Measurements from ENCODE around the gene LIPE.

Gene LIPE, protein sequence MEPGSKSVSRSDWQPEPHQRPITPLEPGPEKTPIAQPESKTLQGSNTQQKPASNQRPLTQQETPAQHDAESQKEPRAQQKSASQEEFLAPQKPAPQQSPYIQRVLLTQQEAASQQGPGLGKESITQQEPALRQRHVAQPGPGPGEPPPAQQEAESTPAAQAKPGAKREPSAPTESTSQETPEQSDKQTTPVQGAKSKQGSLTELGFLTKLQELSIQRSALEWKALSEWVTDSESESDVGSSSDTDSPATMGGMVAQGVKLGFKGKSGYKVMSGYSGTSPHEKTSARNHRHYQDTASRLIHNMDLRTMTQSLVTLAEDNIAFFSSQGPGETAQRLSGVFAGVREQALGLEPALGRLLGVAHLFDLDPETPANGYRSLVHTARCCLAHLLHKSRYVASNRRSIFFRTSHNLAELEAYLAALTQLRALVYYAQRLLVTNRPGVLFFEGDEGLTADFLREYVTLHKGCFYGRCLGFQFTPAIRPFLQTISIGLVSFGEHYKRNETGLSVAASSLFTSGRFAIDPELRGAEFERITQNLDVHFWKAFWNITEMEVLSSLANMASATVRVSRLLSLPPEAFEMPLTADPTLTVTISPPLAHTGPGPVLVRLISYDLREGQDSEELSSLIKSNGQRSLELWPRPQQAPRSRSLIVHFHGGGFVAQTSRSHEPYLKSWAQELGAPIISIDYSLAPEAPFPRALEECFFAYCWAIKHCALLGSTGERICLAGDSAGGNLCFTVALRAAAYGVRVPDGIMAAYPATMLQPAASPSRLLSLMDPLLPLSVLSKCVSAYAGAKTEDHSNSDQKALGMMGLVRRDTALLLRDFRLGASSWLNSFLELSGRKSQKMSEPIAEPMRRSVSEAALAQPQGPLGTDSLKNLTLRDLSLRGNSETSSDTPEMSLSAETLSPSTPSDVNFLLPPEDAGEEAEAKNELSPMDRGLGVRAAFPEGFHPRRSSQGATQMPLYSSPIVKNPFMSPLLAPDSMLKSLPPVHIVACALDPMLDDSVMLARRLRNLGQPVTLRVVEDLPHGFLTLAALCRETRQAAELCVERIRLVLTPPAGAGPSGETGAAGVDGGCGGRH

DNA sequence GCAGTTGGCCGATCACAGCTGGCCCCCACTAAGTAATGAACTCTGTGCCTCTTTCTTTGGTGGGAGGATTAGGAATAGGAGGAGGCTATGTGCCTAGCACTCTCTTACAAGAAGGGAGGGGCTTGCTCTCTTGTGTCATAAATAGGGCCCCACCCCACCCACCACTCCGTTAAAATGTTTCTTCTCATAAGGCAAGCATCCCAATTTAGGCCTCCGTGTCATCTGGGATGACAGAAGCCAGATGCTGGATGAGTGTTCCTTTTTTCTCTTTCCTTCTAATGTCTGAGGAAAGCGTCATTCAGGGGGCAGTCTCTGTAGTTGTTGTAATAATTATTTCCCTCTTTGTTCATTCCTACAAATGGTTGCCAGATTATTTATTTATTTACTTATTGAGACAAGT is at the start of gene LIPE:
LIPE (minus strand) TSS at position 76 of the 400 bp plus-strand sequence. CDS start 239 bp downstream, outside the sequence.
- peaks cover 5% of the 10 kb centered on the region for H3K36me3 ChIP-seq (ENCODE audit: control insufficient read depth, low read length)
- no peaks in the 10 kb centered on the region for H3K9me3 ChIP-seq (ENCODE audit: control insufficient read depth, insufficient read depth, low read length)
- H3K27me3 ChIP-seq (ENCODE audit: control insufficient read depth, low read length) = no peaks in the 10 kb centered on the region
- peaks cover 7% of the 10 kb centered on the region for H3K79me2 ChIP-seq (ENCODE audit: control insufficient read depth, low read length)
- TF ChIP-seq EZH2phosphoT487 (IDR thresholded peaks at IDR 0.05; ENCODE audit: borderline replicate concordance, low read length) = no peak
- TF ChIP-seq, protein P1, sequence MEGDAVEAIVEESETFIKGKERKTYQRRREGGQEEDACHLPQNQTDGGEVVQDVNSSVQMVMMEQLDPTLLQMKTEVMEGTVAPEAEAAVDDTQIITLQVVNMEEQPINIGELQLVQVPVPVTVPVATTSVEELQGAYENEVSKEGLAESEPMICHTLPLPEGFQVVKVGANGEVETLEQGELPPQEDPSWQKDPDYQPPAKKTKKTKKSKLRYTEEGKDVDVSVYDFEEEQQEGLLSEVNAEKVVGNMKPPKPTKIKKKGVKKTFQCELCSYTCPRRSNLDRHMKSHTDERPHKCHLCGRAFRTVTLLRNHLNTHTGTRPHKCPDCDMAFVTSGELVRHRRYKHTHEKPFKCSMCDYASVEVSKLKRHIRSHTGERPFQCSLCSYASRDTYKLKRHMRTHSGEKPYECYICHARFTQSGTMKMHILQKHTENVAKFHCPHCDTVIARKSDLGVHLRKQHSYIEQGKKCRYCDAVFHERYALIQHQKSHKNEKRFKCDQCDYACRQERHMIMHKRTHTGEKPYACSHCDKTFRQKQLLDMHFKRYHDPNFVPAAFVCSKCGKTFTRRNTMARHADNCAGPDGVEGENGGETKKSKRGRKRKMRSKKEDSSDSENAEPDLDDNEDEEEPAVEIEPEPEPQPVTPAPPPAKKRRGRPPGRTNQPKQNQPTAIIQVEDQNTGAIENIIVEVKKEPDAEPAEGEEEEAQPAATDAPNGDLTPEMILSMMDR (IDR thresholded peaks at IDR 0.05; ENCODE audit: low read depth, low read length, poor library complexity, severe bottlenecking) = no peak
- no peaks in the 10 kb centered on the region for H3K9me2 ChIP-seq (replicated peaks; ENCODE audit: control insufficient read depth, low read length)
- H4K20me1 ChIP-seq (ENCODE audit: control insufficient read depth, insufficient read depth, low read depth, low read length) = no peaks in the 10 kb centered on the region
- no peak within 1 kb of the TSS for H3K27ac ChIP-seq (ENCODE audit: low read depth, low read length)
- no peak within 1 kb of the TSS for H3K4me2 ChIP-seq (ENCODE audit: low read length)
- no peak within 1 kb of the TSS for H3K4me3 ChIP-seq (ENCODE audit: low read length)
- H3F3A ChIP-seq (ENCODE audit: control insufficient read depth, insufficient read depth) = 0 out of 2 replicates have a peak, but pooled peaks cover 3% of the 10 kb centered on the region
- peaks cover 17% of the 10 kb centered on the region for H3K4me1 ChIP-seq (ENCODE audit: control insufficient read depth, low read length)

DNA sequence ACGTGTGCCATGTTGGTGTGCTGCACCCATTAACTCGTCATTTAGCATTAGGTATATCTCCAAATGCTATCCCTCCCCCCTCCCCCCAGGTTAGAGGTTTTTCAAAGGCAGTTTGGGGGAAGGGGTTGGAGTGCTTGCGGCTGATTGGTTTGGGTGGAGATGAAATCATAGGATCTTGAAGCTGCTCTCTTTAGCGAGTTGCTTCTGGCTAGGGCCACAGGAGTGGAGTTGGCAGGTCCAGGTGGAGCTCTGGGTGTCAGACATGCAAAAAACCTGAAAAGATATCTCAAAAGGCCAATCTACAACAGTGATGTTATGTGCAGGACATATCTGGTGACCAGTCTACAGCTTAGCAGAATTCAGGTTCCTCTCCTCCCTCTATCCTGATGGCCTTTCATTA is 48.2 kb upstream of the LIPE start:
- Histone ChIP-seq H3K27ac (ENCODE audit: low read depth, low read length) (no peak overlapping the region), H3K9me3 (ENCODE audit: control insufficient read depth, insufficient read depth, low read length) (no peaks in the 10 kb centered on the region), H3K27me3 (ENCODE audit: control insufficient read depth, low read length) (no peaks in the 10 kb centered on the region), H3F3A (ENCODE audit: control insufficient read depth, insufficient read depth) (0 out of 2 replicates have a peak, but pooled peaks cover 2% of the 10 kb centered on the region), H4K20me1 (ENCODE audit: control insufficient read depth, insufficient read depth, low read depth, low read length) (no peaks in the 10 kb centered on the region), H3K36me3 (ENCODE audit: control insufficient read depth, low read length) (no peaks in the 10 kb centered on the region), H3K4me1 (ENCODE audit: control insufficient read depth, low read length) (peaks cover 28% of the 10 kb centered on the region), H3K79me2 (ENCODE audit: control insufficient read depth, low read length) (no peaks in the 10 kb centered on the region), H3K4me2 (ENCODE audit: low read length) (no peak overlapping the region), H3K4me3 (ENCODE audit: low read length) (no peak overlapping the region), H3K9me2 (replicated peaks; ENCODE audit: control insufficient read depth, low read length) (no peaks in the 10 kb centered on the region)
- TF ChIP-seq, protein P1 (IDR thresholded peaks at IDR 0.05; ENCODE audit: low read depth, low read length, poor library complexity, severe bottlenecking) = no peak
- no peak for TF ChIP-seq EZH2phosphoT487 (IDR thresholded peaks at IDR 0.05; ENCODE audit: borderline replicate concordance, low read length)

DNA sequence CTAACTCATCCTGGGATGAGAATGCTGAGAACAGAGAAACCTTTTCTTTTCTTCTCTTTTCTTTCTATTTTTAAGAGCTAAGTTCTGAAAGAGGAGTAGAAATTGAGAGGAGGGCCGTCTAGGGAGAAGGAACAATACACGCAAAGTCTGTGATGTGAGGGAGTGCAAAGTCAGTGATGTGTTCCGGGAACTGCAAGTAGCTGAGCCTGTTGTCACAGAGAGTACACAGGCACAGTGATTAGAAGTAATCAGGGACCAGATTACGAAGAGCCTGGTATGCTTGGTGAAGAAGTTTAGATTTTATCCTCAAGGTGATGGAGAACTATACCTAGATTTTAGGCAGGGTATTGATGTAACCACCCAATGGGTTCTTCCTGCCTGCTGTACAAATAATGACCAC is 47.6 kb upstream of the LIPE start:
- Histone ChIP-seq H3K4me2 (ENCODE audit: low read length) (no peak overlapping the region), H3K27me3 (ENCODE audit: control insufficient read depth, low read length) (no peaks in the 10 kb centered on the region), H3K4me3 (ENCODE audit: low read length) (no peak overlapping the region), H3K36me3 (ENCODE audit: control insufficient read depth, low read length) (no peaks in the 10 kb centered on the region), H3K9me3 (ENCODE audit: control insufficient read depth, insufficient read depth, low read length) (no peaks in the 10 kb centered on the region), H3K9me2 (replicated peaks; ENCODE audit: control insufficient read depth, low read length) (no peaks in the 10 kb centered on the region), H3F3A (ENCODE audit: control insufficient read depth, insufficient read depth) (peaks cover 4% of the 10 kb centered on the region; the same call in 1 of the 2 replicates), H4K20me1 (ENCODE audit: control insufficient read depth, insufficient read depth, low read depth, low read length) (no peaks in the 10 kb centered on the region), H3K27ac (ENCODE audit: low read depth, low read length) (no peak overlapping the region), H3K79me2 (ENCODE audit: control insufficient read depth, low read length) (no peaks in the 10 kb centered on the region), H3K4me1 (ENCODE audit: control insufficient read depth, low read length) (peaks cover 31% of the 10 kb centered on the region)
- TF ChIP-seq, protein P1 (IDR thresholded peaks at IDR 0.05; ENCODE audit: low read depth, low read length, poor library complexity, severe bottlenecking) = no peak
- TF ChIP-seq EZH2phosphoT487 (IDR thresholded peaks at IDR 0.05; ENCODE audit: borderline replicate concordance, low read length) = no peak
